HG03342 (cell line): ENCODE results near the gene PPP1R2.
"Not testable (repeated sequence)": the region's sequence is repeated elsewhere in the genome, so short reads cannot be mapped to it uniquely, and the experiment has no call there.

ENCODE experiments used
- ATAC-seq: cut with Tn5 transposase; IDR thresholded peaks from one replicate; pipeline ENCODE4 v1.9.1; 2021; ENCODE audit warnings: mild to moderate bottlenecking, moderate library complexity; ENCODE audit not compliant: unreplicated experiment

Gene PPP1R2

GRCh38 chr3:195540027-195540426 is 3.1 kb downstream of the PPP1R2 start:
- no peak for ATAC-seq

DNA sequence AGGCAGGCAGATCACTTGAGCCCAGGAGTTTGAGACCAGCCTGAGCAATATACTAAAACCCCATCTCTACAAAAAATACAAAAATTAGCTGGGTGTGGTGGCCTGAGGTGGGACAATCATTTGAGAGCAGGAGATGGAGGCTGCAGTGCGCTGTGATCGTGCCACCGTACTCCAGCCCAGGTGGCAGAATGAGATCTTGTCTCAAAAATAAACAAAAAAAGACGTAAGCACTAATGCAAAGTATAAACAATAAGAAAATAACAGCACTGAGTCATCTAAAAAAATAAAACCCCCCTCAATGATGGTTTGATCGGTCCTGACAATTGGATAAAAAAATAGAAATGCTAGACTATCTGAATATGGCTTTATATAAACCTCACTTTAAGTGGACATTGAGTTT is 3.6 kb downstream of the PPP1R2 start:
- ATAC-seq = no peak

DNA sequence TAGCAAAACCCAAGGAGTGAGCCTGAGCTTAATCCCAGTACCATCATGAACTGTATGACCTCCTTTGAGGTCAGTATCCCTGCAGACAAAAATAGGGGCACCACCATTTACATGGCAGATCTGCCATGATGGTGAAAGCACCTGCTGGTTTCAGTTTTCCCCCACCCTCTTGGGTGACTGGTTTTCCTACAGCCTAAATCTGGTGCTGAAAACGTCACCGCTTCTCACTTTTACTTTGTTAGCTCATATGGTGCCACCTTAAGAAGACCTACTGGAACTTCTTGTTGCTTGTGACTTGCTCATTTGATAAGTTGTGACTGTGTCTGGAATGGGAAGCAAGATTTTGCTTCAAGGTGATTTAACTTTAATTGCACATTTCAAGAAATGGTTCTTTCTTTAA is 5.1 kb downstream of the PPP1R2 start:
- ATAC-seq = peak; percentile 66

GRCh38 chr3:195535293-195535692 is 7.8 kb downstream of the PPP1R2 start:
- ATAC-seq = no peak

DNA sequence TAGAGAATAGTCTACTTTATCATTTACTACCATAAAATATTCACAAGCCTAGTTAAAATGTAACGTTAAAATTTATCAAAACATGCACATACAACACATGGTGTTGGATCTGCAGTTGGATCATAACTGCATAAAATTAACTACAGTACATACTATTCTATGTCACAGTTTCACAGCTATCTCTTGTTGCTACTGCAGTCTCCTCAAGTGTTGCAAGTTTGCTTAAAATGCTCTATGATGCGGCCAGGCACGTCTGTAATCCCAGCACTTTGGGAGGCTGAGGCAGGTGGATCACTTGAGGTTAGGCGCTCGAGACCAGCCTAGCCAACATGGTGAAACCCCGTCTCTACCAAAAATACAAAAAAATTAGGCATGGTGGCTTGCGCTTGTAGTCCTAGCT is 10.3 kb downstream of the PPP1R2 start:
- no peak for ATAC-seq

GRCh38 chr3:195532345-195532744 is 10.8 kb downstream of the PPP1R2 start:
- ATAC-seq = no peak

DNA sequence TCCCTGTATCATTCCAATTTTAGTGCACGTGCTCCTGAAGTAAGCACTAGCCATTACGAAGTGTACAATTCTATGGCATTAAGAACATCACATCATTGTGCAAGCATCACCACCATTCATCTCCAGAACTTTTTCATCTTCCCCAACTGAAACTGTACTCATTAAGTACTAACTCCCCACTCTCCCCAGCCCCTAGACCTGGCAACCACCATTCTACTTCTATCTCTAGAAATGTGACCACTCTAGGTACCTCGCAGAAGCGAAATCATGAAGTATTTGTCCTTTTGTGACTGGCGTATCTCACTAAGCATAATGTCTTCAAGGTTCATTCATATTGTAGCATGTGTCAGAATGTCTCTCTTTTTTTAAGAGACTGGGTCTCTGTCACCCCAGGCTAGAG is 11.4 kb downstream of the PPP1R2 start:
- ATAC-seq = no peak

GRCh38 chr3:195526492-195526891 is 16.6 kb downstream of the PPP1R2 start:
- ATAC-seq = no peak

DNA sequence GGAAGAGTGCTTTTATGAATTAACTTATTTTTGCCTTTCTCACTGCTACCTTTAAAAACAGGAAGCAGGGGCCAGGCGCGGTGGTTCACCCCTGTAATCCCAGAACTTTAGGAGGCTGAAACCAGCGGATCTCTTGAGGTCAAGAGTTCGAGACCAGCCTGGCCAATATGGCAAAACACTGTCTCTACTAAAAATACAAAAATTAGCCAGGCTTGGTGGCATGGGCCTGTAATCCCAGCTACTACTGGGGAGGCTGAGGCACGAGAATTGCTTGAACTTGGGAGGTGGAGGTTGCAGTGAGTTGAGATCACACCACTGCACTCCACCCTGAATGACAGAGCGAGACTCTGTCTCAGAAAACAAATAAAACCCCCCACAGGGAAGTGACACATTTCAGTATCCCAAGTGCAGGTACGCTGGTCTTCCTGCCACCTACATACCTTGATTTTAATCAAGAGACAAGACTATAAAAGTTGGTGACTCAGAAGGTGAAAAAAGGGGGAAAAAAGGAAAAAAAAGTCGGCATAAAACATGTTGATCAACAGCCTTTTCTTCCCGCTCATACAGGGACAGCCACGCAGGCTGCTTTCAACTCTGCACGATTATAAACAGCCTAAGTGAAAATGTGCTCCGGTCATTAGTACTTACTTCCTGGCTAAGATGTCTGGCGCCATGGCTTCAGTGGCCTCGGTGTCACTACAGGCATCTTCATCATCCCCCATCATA is 18.8 kb downstream of the PPP1R2 start:
- no peak for ATAC-seq

DNA sequence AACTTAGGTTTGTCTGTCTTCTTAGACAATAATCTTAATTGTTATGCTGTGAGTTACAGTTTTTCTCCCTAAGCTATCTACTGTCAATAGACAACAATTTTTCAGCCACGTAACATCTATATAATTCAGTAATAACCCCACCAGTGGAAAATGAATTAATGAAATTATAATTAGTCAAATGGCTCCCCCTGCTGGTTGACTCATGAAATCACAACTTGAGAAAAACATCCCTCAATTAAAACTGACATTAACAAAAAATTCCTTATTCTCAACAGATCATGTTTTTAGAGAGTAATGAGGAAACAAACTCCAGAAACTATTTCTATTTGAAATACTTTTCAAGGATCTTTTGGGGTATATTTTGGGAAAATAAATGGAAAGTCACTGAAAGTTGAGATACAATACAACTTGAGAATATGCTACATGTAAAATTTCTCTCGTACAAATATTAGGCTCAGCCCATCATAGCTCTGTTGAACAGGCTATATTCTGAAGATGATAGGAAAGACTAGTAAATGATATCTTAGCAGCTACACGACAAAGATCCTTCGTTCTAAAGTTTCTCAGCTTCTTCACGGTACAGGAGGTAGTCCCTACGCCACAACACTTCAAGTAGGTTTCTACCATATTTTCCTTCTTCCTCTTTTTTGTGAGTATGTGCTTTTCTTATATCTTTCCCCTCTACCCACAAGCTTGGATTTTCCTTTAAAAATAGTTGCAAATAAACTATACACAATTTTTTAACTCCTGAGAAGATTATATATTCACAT is 20.7 kb downstream of the PPP1R2 start:
- no peak for ATAC-seq

- no peak for ATAC-seq
Observed at GRCh38 chr3:195517030-195517429, 26.1 kb downstream of the PPP1R2 start.

DNA sequence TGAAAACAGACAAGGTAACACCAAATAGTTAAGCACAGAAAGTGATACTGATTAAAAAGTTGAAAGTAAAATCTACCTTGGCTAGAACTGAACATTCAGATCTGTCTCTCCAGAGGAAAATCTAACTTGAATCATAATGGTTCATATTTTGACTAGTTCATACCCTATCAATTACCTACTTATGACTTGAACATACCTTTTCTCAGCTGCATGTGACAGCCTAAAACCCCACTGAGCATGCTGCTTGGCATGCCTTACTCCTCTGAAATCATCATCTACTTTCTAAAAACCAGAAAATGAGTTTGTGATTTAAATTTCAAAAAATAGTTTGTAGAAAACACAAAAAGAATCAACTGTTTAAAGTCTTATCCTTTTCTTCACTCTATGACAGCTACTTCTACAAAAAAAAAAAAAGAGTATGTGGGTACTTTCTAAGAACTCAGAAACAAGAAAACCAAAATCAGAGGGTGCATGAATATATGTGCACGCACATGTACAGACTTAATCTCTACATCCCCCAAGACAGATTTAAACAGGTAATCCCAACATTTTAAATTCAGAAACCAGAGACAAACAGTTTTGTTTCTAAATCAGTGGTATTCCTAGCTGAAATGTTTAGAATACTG is 28.4 kb downstream of the PPP1R2 start:
- not testable (repeated sequence) for ATAC-seq

GRCh38 chr3:195512798-195513345 is 30.3 kb downstream of the PPP1R2 start:
- ATAC-seq = no peak

DNA sequence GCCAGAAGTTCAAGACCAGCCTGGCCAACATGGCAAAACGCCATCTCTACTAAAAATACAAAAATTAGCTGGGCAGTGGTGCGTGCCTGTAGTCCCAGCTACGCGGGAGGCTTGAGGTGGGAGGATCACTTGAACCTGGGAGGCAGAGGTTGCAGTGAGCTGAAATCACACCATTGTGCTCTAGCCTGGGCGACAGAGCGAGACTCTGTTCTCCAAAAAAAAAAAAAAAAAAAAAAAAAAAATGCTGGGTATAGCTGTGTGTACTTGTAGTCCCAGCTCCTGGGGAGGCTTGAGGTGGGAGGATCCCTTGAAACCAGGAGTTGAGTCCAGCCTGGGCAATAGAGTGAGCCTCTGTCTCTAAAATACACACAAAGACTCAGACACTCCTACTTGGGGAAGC is 32.0 kb downstream of the PPP1R2 start:
- no peak for ATAC-seq

DNA sequence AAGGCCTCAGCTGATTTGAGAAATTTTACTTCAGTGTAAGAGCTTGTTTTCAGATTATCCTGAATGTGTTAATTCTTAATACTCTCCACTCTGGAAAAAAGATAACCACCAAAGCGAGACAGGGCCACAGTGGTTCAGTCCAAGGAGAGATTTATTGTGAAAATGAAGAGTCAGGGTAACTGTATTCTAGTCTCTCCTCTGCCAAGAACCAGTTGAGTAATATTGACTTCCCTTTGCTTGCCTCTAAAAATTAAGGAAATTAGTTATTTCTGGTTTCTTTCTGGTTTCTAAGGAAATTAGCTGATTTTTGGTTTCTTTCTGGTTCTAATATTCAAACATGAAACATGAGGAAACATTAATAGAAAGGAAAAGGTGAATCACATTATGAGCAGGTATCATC is 34.9 kb downstream of the PPP1R2 start:
- no peak for ATAC-seq

GRCh38 chr3:195475614-195476013 is 67.5 kb downstream of the PPP1R2 start:
- ATAC-seq = no peak

DNA sequence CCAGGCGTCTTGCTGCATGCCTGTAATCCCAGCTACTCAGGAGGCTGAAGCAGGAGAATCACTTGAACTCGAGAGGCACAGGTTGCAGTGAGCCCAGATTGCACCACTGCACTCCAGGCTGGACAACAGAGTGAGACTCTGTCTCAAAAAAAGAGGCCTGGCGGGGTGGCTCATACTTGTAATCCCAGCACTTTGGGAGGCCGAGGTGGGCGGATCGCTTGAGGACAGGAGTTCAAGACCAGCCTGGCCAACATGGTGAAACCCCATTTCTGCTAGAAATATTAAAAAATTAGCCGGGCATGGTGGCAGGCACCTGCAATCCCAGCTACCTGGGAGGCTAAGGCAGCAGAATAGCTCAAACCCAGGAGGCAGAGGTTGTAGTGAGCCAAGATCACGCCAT is 68.0 kb downstream of the PPP1R2 start:
- not testable (repeated sequence) for ATAC-seq

DNA sequence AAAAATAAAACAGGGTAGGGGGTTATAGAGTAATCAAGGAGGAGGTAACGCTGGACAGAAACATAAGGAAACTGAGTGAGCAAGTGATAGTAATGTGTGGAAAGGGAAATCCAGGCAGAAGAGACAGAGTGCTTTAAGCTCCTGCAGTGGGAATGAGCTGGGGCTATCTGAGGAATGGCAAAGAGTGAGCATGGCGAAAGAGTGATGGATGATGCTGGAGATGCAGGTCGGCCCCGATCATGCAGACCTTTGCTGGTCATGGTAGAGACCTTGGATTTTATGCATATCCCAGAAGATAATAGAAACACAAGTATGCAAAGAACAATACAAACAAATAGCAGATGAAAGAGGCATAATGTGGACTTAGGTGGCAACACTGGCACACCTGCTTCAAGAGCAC is 74.3 kb downstream of the PPP1R2 start:
- ATAC-seq = no peak

DNA sequence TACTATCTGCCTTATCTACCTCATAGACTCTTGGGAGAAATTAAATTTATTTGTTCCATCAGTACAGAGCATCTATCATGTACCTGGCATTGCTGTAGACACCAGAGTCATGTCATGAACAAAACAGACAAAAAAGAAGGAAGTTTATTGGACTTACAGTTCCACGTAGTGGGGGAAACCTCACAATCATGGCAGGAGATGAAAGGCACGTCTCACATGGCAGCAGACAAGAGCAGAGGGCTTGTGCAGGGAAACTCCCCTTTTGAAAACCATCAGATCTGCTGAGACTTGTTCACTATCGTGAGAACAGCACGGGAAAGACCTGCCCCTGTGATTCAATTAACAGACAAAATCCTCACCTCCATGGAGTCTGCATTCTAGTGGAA is 74.7 kb downstream of the PPP1R2 start:
- ATAC-seq = no peak

GRCh38 chr3:195467641-195468390 is 75.3 kb downstream of the PPP1R2 start:
- no peak for ATAC-seq

- no peak for ATAC-seq
Observed at GRCh38 chr3:195466251-195466650, 76.9 kb downstream of the PPP1R2 start.
